K562 (cell line): Measurements from ENCODE around the gene ZNRF2. TPM values are rescaled to one million over a fixed set of nuclear protein-coding genes. Genes with fewer than 3 reads are reported as not detected.

Experiments used
- CBX2 ChIP-seq: fragments of 200-600 bp; sonication (generic); IDR thresholded peaks from one replicate; pipeline ENCODE4 v1.6.1; 2012; ENCODE audit warnings: mild to moderate bottlenecking, low read length, inconsistent platforms; ENCODE audit not compliant: insufficient read depth, poor library complexity, severe bottlenecking
- DDX20 ChIP-seq: fragments of 450-650 bp; IDR thresholded peaks from 2 replicates; pipeline ENCODE4 v1.6.1; 2016; ENCODE audit warnings: missing genetic modification characterization, low read depth, mild to moderate bottlenecking, missing compliant biosample characterization, moderate library complexity
- E2F3 ChIP-seq: fragments of 250-450 bp; sonication (Bioruptor Pico); IDR thresholded peaks from 2 replicates; pipeline ENCODE4 v1.4.0; 2020; ENCODE audit warnings: mild to moderate bottlenecking
- HMGN3 ChIP-seq: IDR thresholded peaks from 2 replicates; pipeline ENCODE4 v1.6.1; 2011; ENCODE audit warnings: borderline replicate concordance, low read depth, mild to moderate bottlenecking, mixed read lengths, low read length; ENCODE audit not compliant: insufficient read length; ENCODE audit errors: extremely low read depth
- OTX1 ChIP-seq: fragments of 450-650 bp; formaldehyde crosslinking; IDR thresholded peaks from 2 replicates; pipeline ENCODE4 v1.4.0; 2022; ENCODE audit warnings: mild to moderate bottlenecking
- ZNF143 ChIP-seq: sonication (generic); formaldehyde crosslinking; IDR thresholded peaks from 2 replicates; pipeline ENCODE4 v1.9.0; 2022; ENCODE audit warnings: mild to moderate bottlenecking, missing genetic modification reagents
- ZNF274 ChIP-seq: IDR thresholded peaks from 2 replicates; pipeline ENCODE4 v1.6.1; 2011; ENCODE audit warnings: low read depth, mild to moderate bottlenecking, low read length, moderate library complexity, borderline replicate concordance
- polyA plus RNA-seq, 8 experiments: library from polyadenylated mRNA; depleted of rRNA in 4 of 8; stranded (reverse) in 5 of 8; unstranded in 3 of 8; fragments of >200 nt; fragmentation: Nextera tagmentation in 2 of 8; fragmentation: Illumina TruSeq in 1 of 8; extraction: Ambion mirVana in 2 of 8; extraction: Trizol in 1 of 8; gene quantifications; 2 replicates each; pipeline versions ENCODE4 v1.2.1 to v1.2.3, GENCODE V29; 2011 to 2014; ENCODE audit warnings: inconsistent platforms in 1 of 8, missing spikeins in 1 of 8
- total RNA-seq, 7 experiments: library from RNA; depleted of rRNA in 6 of 7; stranded (reverse); fragments of >200 nt in 6 of 7; fragmentation: Illumina TruSeq in 2 of 7; extraction: Trizol in 2 of 7; gene quantifications; 2 replicates each; pipeline versions ENCODE4 v1.2.1 to v1.2.3, GENCODE V29; 2011 to 2021; ENCODE audit warnings: low replicate concordance in 1 of 7
- TF ChIP-seq, protein P1 (sequence below): fragments of 450-650 bp; conservative IDR thresholded peaks from 2 replicates; pipeline ENCODE4 v1.6.1; 2016; ENCODE audit warnings: missing genetic modification characterization, low read depth, mild to moderate bottlenecking, missing compliant biosample characterization, moderate library complexity
- TF ChIP-seq, protein P2 (sequence below): fragments of 250-450 bp; sonication (Bioruptor Pico); IDR thresholded peaks from 2 replicates; pipeline ENCODE4 v1.9.0; 2021; ENCODE audit warnings: mild to moderate bottlenecking, inconsistent platforms
- TF ChIP-seq, protein P3 (sequence below): sonication (generic); formaldehyde crosslinking; IDR thresholded peaks from 2 replicates; pipeline ENCODE4 v1.5.0; 2020; ENCODE audit warnings: missing genetic modification reagents
- TF ChIP-seq, protein P4 (sequence below): sonication (generic); formaldehyde crosslinking; IDR thresholded peaks from 2 replicates; pipeline ENCODE4 v1.8.0; 2023; ENCODE audit warnings: mild to moderate bottlenecking, missing genetic modification reagents

ZNRF2 gene
- total and polyA plus RNA-seq, 9 of the 15 experiments (the other 6 are each of a cell fraction or from before 2014, with no cell fraction given): 1.1 to 13.9 (median 5.5) TPM

DNA sequence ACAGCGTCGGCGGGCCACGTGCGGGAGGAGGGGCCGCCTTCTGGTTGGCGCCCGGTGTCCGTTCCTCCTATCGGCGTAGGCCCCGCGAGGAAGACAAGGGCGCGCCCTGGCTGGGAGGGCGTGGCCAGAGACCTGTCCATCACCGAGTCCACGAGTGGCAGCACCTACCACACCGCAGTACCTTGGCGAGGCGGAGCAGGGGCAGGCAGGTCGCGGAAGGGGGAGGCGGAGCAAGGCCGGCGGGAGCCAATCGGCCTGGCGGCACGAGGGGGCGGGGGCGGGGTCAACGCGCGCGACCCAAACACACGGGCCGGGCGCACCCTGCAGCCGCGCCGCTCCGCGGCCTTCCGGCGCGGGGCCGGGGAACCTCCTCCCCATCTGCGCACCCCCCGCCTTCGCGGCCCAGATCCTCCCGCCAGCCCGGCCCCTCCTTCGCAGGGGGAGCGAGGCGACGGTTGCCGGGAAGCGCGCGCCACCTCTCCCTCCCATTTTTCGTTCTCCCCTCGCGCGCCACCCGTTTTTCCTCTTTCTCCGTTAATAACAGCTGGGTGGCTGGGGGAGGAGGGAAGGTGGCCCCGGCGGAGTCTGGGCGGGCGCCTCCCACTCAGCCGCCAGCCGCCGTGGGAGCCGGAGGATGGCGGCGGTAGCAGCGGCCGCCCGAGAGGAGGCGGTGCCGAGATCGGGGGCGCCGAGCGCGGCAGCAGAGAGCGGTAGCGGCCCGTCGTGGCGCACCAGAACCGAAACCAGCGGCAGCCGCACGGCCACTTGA is at the start of gene ZNRF2 (continued):
- TF ChIP-seq CBX2 (no peak), DDX20 (tag) (no peak), ZNF143 (CRISPR knock-in tag) (no peak), OTX1 (peak; percentile 14; the same call in 1 of the 2 replicates), ZNF274 (no peak), HMGN3 (peak; percentile 80), E2F3 (peak; percentile 29; the same call in 1 of the 2 replicates)
- TF ChIP-seq, protein P1, sequence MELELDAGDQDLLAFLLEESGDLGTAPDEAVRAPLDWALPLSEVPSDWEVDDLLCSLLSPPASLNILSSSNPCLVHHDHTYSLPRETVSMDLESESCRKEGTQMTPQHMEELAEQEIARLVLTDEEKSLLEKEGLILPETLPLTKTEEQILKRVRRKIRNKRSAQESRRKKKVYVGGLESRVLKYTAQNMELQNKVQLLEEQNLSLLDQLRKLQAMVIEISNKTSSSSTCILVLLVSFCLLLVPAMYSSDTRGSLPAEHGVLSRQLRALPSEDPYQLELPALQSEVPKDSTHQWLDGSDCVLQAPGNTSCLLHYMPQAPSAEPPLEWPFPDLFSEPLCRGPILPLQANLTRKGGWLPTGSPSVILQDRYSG (tag): no peak
- TF ChIP-seq, protein P2, sequence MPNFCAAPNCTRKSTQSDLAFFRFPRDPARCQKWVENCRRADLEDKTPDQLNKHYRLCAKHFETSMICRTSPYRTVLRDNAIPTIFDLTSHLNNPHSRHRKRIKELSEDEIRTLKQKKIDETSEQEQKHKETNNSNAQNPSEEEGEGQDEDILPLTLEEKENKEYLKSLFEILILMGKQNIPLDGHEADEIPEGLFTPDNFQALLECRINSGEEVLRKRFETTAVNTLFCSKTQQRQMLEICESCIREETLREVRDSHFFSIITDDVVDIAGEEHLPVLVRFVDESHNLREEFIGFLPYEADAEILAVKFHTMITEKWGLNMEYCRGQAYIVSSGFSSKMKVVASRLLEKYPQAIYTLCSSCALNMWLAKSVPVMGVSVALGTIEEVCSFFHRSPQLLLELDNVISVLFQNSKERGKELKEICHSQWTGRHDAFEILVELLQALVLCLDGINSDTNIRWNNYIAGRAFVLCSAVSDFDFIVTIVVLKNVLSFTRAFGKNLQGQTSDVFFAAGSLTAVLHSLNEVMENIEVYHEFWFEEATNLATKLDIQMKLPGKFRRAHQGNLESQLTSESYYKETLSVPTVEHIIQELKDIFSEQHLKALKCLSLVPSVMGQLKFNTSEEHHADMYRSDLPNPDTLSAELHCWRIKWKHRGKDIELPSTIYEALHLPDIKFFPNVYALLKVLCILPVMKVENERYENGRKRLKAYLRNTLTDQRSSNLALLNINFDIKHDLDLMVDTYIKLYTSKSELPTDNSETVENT: no peak
- TF ChIP-seq, protein P3, sequence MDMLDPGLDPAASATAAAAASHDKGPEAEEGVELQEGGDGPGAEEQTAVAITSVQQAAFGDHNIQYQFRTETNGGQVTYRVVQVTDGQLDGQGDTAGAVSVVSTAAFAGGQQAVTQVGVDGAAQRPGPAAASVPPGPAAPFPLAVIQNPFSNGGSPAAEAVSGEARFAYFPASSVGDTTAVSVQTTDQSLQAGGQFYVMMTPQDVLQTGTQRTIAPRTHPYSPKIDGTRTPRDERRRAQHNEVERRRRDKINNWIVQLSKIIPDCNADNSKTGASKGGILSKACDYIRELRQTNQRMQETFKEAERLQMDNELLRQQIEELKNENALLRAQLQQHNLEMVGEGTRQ (CRISPR knock-in tag): peak; percentile 91
- TF ChIP-seq, protein P4, sequence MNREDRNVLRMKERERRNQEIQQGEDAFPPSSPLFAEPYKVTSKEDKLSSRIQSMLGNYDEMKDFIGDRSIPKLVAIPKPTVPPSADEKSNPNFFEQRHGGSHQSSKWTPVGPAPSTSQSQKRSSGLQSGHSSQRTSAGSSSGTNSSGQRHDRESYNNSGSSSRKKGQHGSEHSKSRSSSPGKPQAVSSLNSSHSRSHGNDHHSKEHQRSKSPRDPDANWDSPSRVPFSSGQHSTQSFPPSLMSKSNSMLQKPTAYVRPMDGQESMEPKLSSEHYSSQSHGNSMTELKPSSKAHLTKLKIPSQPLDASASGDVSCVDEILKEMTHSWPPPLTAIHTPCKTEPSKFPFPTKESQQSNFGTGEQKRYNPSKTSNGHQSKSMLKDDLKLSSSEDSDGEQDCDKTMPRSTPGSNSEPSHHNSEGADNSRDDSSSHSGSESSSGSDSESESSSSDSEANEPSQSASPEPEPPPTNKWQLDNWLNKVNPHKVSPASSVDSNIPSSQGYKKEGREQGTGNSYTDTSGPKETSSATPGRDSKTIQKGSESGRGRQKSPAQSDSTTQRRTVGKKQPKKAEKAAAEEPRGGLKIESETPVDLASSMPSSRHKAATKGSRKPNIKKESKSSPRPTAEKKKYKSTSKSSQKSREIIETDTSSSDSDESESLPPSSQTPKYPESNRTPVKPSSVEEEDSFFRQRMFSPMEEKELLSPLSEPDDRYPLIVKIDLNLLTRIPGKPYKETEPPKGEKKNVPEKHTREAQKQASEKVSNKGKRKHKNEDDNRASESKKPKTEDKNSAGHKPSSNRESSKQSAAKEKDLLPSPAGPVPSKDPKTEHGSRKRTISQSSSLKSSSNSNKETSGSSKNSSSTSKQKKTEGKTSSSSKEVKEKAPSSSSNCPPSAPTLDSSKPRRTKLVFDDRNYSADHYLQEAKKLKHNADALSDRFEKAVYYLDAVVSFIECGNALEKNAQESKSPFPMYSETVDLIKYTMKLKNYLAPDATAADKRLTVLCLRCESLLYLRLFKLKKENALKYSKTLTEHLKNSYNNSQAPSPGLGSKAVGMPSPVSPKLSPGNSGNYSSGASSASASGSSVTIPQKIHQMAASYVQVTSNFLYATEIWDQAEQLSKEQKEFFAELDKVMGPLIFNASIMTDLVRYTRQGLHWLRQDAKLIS (CRISPR knock-in tag): no peak
